ENCODE data around the gene C10orf90. TPM values are rescaled to one million over a fixed set of nuclear protein-coding genes. Genes with fewer than 3 reads are reported as not detected.

The C10orf90 gene
- total and polyA plus RNA-seq, 2 donors (not counting 3 experiments of a cell fraction or from before 2014, with no cell fraction given) = not detected

- ChIA-PET CTCF (no interaction called here), POLR2A (no interaction called here)
- FAIRE-seq (no peak), DNase-seq (ENCODE audit: low read depth, low spot score) (peak; percentile 10)
- TF ChIP-seq CTCF (IDR thresholded peaks at IDR 0.05; ENCODE audit: extremely low read depth in 1 of 2, insufficient read depth in 1 of 2, low read depth in 1 of 2, low read length in 2 of 2) (peak; percentile 18 to 39), FOS (IDR thresholded peaks at IDR 0.05; ENCODE audit: borderline replicate concordance, insufficient read depth, low read length) (no peak)
- intact Hi-C loops (cut with micrococcal nuclease) = loop anchor here (1.0 to 5.0 kb wide), 3 partner anchors 616 to 731 kb away; no protein-coding TSS in a partner anchor
- Histone ChIP-seq H3K36me3 (ENCODE audit: control insufficient read depth in 2 of 2, extremely low read depth in 1 of 2, insufficient read depth in 2 of 2, low read length in 2 of 2) (no peaks in the 10 kb centered on the region), H3K9ac (replicated peaks; ENCODE audit: extremely low read depth, insufficient read depth, low read length) (no peak overlapping the region), H3K4me1 (ENCODE audit: control insufficient read depth, extremely low read depth, insufficient read depth, low read length) (no peaks in the 10 kb centered on the region), H3K4me2 (ENCODE audit: insufficient read depth, low read length) (no peak overlapping the region), H3K79me2 (ENCODE audit: control insufficient read depth, insufficient read depth, low read length) (no peaks in the 10 kb centered on the region), H3K4me3 (replicated peaks in 1 of 3; ENCODE audit: insufficient read depth in 1 of 3, low read depth in 1 of 3, low read length in 3 of 3) (no peak overlapping the region), H3K27ac (ENCODE audit: insufficient read depth, low read depth, low read length) (no peak overlapping the region), H2AFZ (ENCODE audit: low read depth, low read length) (no peak overlapping the region), H3K9me1 (replicated peaks; ENCODE audit: control insufficient read depth, extremely low read depth, insufficient read depth, low read length) (no peaks in the 10 kb centered on the region), H3K9me3 (replicated peaks; ENCODE audit: control insufficient read depth, insufficient read depth, low read length) (no peaks in the 10 kb centered on the region), H4K20me1 (replicated peaks; ENCODE audit: control insufficient read depth, extremely low read depth, insufficient read depth, low read length) (no peaks in the 10 kb centered on the region), H3K27me3 (ENCODE audit: control insufficient read depth in 2 of 2, insufficient read depth in 2 of 2, low read length in 2 of 2) (no peaks in the 10 kb centered on the region)
- dilution Hi-C loops (cut with MboI; ENCODE audit: extremely low pct_ligation_motif_present, low sequenced_read_pairs) = no loop called here
- no TSS peak for BruUV-seq (replicated peaks)
Measured at GRCh38 chr10:126598009-126598408, 72.5 kb downstream of the C10orf90 start.

- Histone ChIP-seq H3K4me3 (replicated peaks in 1 of 3; ENCODE audit: insufficient read depth in 1 of 3, low read depth in 1 of 3, low read length in 3 of 3) (no peak overlapping the region), H3K36me3 (ENCODE audit: control insufficient read depth in 2 of 2, extremely low read depth in 1 of 2, insufficient read depth in 2 of 2, low read length in 2 of 2) (no peaks in the 10 kb centered on the region), H3K4me2 (ENCODE audit: insufficient read depth, low read length) (no peak overlapping the region), H3K9ac (replicated peaks; ENCODE audit: extremely low read depth, insufficient read depth, low read length) (no peak overlapping the region), H3K9me3 (replicated peaks; ENCODE audit: control insufficient read depth, insufficient read depth, low read length) (no peaks in the 10 kb centered on the region), H3K4me1 (ENCODE audit: control insufficient read depth, extremely low read depth, insufficient read depth, low read length) (no peaks in the 10 kb centered on the region), H4K20me1 (replicated peaks; ENCODE audit: control insufficient read depth, extremely low read depth, insufficient read depth, low read length) (no peaks in the 10 kb centered on the region), H3K9me1 (replicated peaks; ENCODE audit: control insufficient read depth, extremely low read depth, insufficient read depth, low read length) (no peaks in the 10 kb centered on the region), H3K79me2 (ENCODE audit: control insufficient read depth, insufficient read depth, low read length) (no peaks in the 10 kb centered on the region), H3K27me3 (ENCODE audit: control insufficient read depth in 2 of 2, insufficient read depth in 2 of 2, low read length in 2 of 2) (no peaks in the 10 kb centered on the region), H2AFZ (ENCODE audit: low read depth, low read length) (no peak overlapping the region), H3K27ac (ENCODE audit: insufficient read depth, low read depth, low read length) (no peak overlapping the region)
- no peak for TF ChIP-seq MYC (IDR thresholded peaks at IDR 0.05; ENCODE audit: low read depth, low read length)
- TF ChIP-seq POLR2AphosphoS5 (IDR thresholded peaks at IDR 0.05; ENCODE audit: insufficient read depth, low read depth, low read length) = no peak
- no peak for TF ChIP-seq JUN (IDR thresholded peaks at IDR 0.05; ENCODE audit: borderline replicate concordance, insufficient read depth, insufficient read length, low read depth)
- no peak for TF ChIP-seq CTCF (IDR thresholded peaks at IDR 0.05; ENCODE audit: extremely low read depth in 1 of 2, insufficient read depth in 1 of 2, low read depth in 1 of 2, low read length in 2 of 2)
- no peak for TF ChIP-seq GATA2 (IDR thresholded peaks at IDR 0.05; ENCODE audit: insufficient read depth, insufficient read length, low read depth, low read length)
- TF ChIP-seq FOS (IDR thresholded peaks at IDR 0.05; ENCODE audit: borderline replicate concordance, insufficient read depth, low read length) = no peak
- TF ChIP-seq POLR2A (IDR thresholded peaks at IDR 0.05; ENCODE audit: low read depth, low read length) = no peak
- no peak for TF ChIP-seq EZH2 (IDR thresholded peaks at IDR 0.05; ENCODE audit: borderline replicate concordance, low read depth, low read length, severe bottlenecking)
- no peak for TF ChIP-seq MAX (IDR thresholded peaks at IDR 0.05; ENCODE audit: insufficient read depth, insufficient read length)
- ChIA-PET CTCF (no interaction called here), POLR2A (no interaction called here)
- FAIRE-seq (no peak), DNase-seq (ENCODE audit: low read depth, low spot score) (no peak)
- intact Hi-C loops (cut with micrococcal nuclease) (loop anchor here (5.0 kb wide), 1 partner anchor 730 kb away; no protein-coding TSS in a partner anchor), dilution Hi-C loops (cut with MboI; ENCODE audit: extremely low pct_ligation_motif_present, low sequenced_read_pairs) (no loop called here)
- no TSS peak for BruUV-seq (replicated peaks)
Measured at GRCh38 chr10:126597211-126597610, 73.3 kb downstream of the C10orf90 start.
